Measurements from ENCODE around the gene COPA. TPM values are rescaled to one million over a fixed set of nuclear protein-coding genes. Genes with fewer than 3 reads are reported as not detected.

The COPA gene
- total and polyA plus RNA-seq, 3 experiments from 2014 or later: 121 to 139 (median 129) TPM

- Mint-ChIP-seq H3K27ac (peak overlapping the region; percentile 96 to 100 (median 98)), H3K27me3 (peaks cover 0 to 6% of the 10 kb centered on the region in 2 donors), H3K4me1 (peaks cover 37 to 62% (median 53%) of the 10 kb centered on the region in 3 donors), H3K9me3 (no peaks in the 10 kb centered on the region), H3K4me3 (peak overlapping the region; percentile 90 to 100 (median 97)), H3K36me3 (peaks cover 3 to 33% (median 5%) of the 10 kb centered on the region in 3 donors)
- Histone ChIP-seq H3K27ac (ENCODE audit: low read depth, low read length) (peak overlapping the region; percentile 92), H3K27me3 (ENCODE audit: insufficient read depth, low read length, poor library complexity, severe bottlenecking) (no peaks in the 10 kb centered on the region), H3K9me3 (ENCODE audit: low read length) (no peaks in the 10 kb centered on the region), H3K4me1 (ENCODE audit: insufficient read depth, low read length) (peaks cover 39% of the 10 kb centered on the region), H3K36me3 (ENCODE audit: insufficient read depth, low read length) (no peaks in the 10 kb centered on the region), H3K4me3 (ENCODE audit: low read length) (peak overlapping the region; percentile 83)
- ChIA-PET CTCF (interaction anchor here (0.7 to 6.4 kb wide), 6 partner anchors 10 to 160 kb away, joined by 3 to 35 read pairs (median 4); partner anchors contain the start of gene PEX19), POLR2A (interaction anchor here (1.0 to 2.0 kb wide), 6 partner anchors 9 to 94 kb away, joined by 3 to 35 read pairs (median 5); partner anchors contain the start of gene PEX19)
- peak; percentile 52 to 87 (median 79) for DNase-seq
Measured at GRCh38 chr1:160261556-160261892, 81.5 kb downstream of the COPA start.

GRCh38 chr1:160260406-160261382 is 82.4 kb downstream of the COPA start:
- peak overlapping the region; percentile 96 to 100 (median 98) for H3K27ac Mint-ChIP-seq
- CTCF ChIA-PET: interaction anchor here (0.5 to 6.4 kb wide), 6 partner anchors 9 to 159 kb away, joined by 3 to 35 read pairs (median 4); partner anchors contain the start of gene PEX19
- peaks cover 39 to 70% (median 59%) of the 10 kb centered on the region in 3 donors for H3K4me1 Mint-ChIP-seq
- peak overlapping the region; percentile 90 to 100 (median 97) for H3K4me3 Mint-ChIP-seq
- Histone ChIP-seq H3K27ac (ENCODE audit: low read depth, low read length) (peak overlapping the region; percentile 92), H3K4me1 (ENCODE audit: insufficient read depth, low read length) (peaks cover 40% of the 10 kb centered on the region), H3K4me3 (ENCODE audit: low read length) (peak overlapping the region; percentile 83), H3K36me3 (ENCODE audit: insufficient read depth, low read length) (no peaks in the 10 kb centered on the region), H3K27me3 (ENCODE audit: insufficient read depth, low read length, poor library complexity, severe bottlenecking) (no peaks in the 10 kb centered on the region), H3K9me3 (ENCODE audit: low read length) (no peaks in the 10 kb centered on the region)
- peak in 1 of 5 donors; percentile 8 for DNase-seq
- POLR2A ChIA-PET: interaction anchor here (1.0 to 2.0 kb wide), 5 partner anchors 8 to 93 kb away, joined by 3 to 12 read pairs (median 3); partner anchors contain the start of gene PEX19
- H3K27me3 Mint-ChIP-seq: peaks cover 0 to 6% of the 10 kb centered on the region in 2 donors
- H3K36me3 Mint-ChIP-seq: peaks cover 3 to 36% (median 5%) of the 10 kb centered on the region in 3 donors
- H3K9me3 Mint-ChIP-seq: no peaks in the 10 kb centered on the region

GRCh38 chr1:160258177-160258798 is 84.8 kb downstream of the COPA start:
- Histone ChIP-seq H3K27ac (ENCODE audit: low read depth, low read length) (no peak overlapping the region), H3K36me3 (ENCODE audit: insufficient read depth, low read length) (no peaks in the 10 kb centered on the region), H3K27me3 (ENCODE audit: insufficient read depth, low read length, poor library complexity, severe bottlenecking) (no peaks in the 10 kb centered on the region), H3K9me3 (ENCODE audit: low read length) (no peaks in the 10 kb centered on the region), H3K4me3 (ENCODE audit: low read length) (no peak overlapping the region), H3K4me1 (ENCODE audit: insufficient read depth, low read length) (peaks cover 33% of the 10 kb centered on the region)
- Mint-ChIP-seq H3K36me3 (peaks cover 3 to 47% (median 5%) of the 10 kb centered on the region in 3 donors), H3K4me3 (peak overlapping the region in 2 of 7 donors; percentile 6 to 35), H3K27ac (peak overlapping the region in 4 of 8 donors; percentile 10 to 89 (median 72)), H3K4me1 (peaks cover 34 to 70% (median 51%) of the 10 kb centered on the region in 3 donors), H3K27me3 (peaks cover 0 to 6% of the 10 kb centered on the region in 2 donors), H3K9me3 (no peaks in the 10 kb centered on the region)
- ChIA-PET CTCF (interaction anchor here (1.0 to 6.4 kb wide), 2 partner anchors 27 to 33 kb away, joined by 4 to 35 read pairs; partner anchors contain the start of gene PEX19), POLR2A (no interaction called here)
- DNase-seq: no peak

GRCh38 chr1:160257411-160258015 is 85.5 kb downstream of the COPA start:
- ChIA-PET CTCF (interaction anchor here (0.7 to 1.4 kb wide), 3 partner anchors 9 to 64 kb away, joined by 3 to 4 read pairs (median 4); no protein-coding TSS in a partner anchor), POLR2A (interaction anchor here (1.2 kb wide), 1 partner anchor 28 kb away, joined by 6 read pairs; the partner anchor contains the start of gene PEX19)
- H3K9me3 ChIP-seq (ENCODE audit: low read length): no peaks in the 10 kb centered on the region
- no peaks in the 10 kb centered on the region for H3K36me3 ChIP-seq (ENCODE audit: insufficient read depth, low read length)
- peaks cover 28% of the 10 kb centered on the region for H3K4me1 ChIP-seq (ENCODE audit: insufficient read depth, low read length)
- H3K4me3 ChIP-seq (ENCODE audit: low read length): no peak overlapping the region
- H3K27ac ChIP-seq (ENCODE audit: low read depth, low read length): no peak overlapping the region
- Mint-ChIP-seq H3K9me3 (no peaks in the 10 kb centered on the region), H3K27ac (peak overlapping the region in 2 of 8 donors; percentile 55 to 94), H3K4me3 (peak overlapping the region in 1 of 7 donors; percentile 35), H3K4me1 (peaks cover 33 to 71% (median 50%) of the 10 kb centered on the region in 3 donors), H3K36me3 (peaks cover 3 to 47% (median 5%) of the 10 kb centered on the region in 3 donors), H3K27me3 (peaks cover 0 to 6% of the 10 kb centered on the region in 2 donors)
- DNase-seq: no peak
- H3K27me3 ChIP-seq (ENCODE audit: insufficient read depth, low read length, poor library complexity, severe bottlenecking): no peaks in the 10 kb centered on the region

GRCh38 chr1:160256396-160257046 is 86.5 kb downstream of the COPA start:
- no peak overlapping the region for H3K4me3 ChIP-seq (ENCODE audit: low read length)
- H3K9me3 ChIP-seq (ENCODE audit: low read length): no peaks in the 10 kb centered on the region
- H3K27ac ChIP-seq (ENCODE audit: low read depth, low read length): no peak overlapping the region
- Mint-ChIP-seq H3K27ac (peak overlapping the region in 3 of 8 donors; percentile 36 to 42 (median 36)), H3K27me3 (peaks cover 0 to 2% of the 10 kb centered on the region in 2 donors), H3K4me1 (peaks cover 35 to 74% (median 55%) of the 10 kb centered on the region in 3 donors), H3K4me3 (no peak overlapping the region), H3K9me3 (no peaks in the 10 kb centered on the region), H3K36me3 (peaks cover 3 to 45% (median 5%) of the 10 kb centered on the region in 3 donors)
- CTCF ChIA-PET: interaction anchor here (0.7 to 1.4 kb wide), 3 partner anchors 10 to 63 kb away, joined by 3 to 4 read pairs (median 4); no protein-coding TSS in a partner anchor
- POLR2A ChIA-PET: interaction anchor here (1.2 kb wide), 1 partner anchor 29 kb away, joined by 6 read pairs; the partner anchor contains the start of gene PEX19
- no peaks in the 10 kb centered on the region for H3K27me3 ChIP-seq (ENCODE audit: insufficient read depth, low read length, poor library complexity, severe bottlenecking)
- H3K36me3 ChIP-seq (ENCODE audit: insufficient read depth, low read length): peaks cover 2% of the 10 kb centered on the region
- H3K4me1 ChIP-seq (ENCODE audit: insufficient read depth, low read length): peaks cover 28% of the 10 kb centered on the region
- DNase-seq: no peak

- no peak overlapping the region for H3K4me3 Mint-ChIP-seq
- POLR2A ChIA-PET: no interaction called here
- no peaks in the 10 kb centered on the region for H3K9me3 ChIP-seq (ENCODE audit: low read length)
- peaks cover 29 to 70% (median 50%) of the 10 kb centered on the region in 3 donors for H3K4me1 Mint-ChIP-seq
- H3K27ac Mint-ChIP-seq: peak overlapping the region in 2 of 8 donors; percentile 36
- DNase-seq: no peak
- no peak overlapping the region for H3K27ac ChIP-seq (ENCODE audit: low read depth, low read length)
- no peaks in the 10 kb centered on the region for H3K27me3 ChIP-seq (ENCODE audit: insufficient read depth, low read length, poor library complexity, severe bottlenecking)
- CTCF ChIA-PET: no interaction called here
- H3K36me3 ChIP-seq (ENCODE audit: insufficient read depth, low read length): peaks cover 7% of the 10 kb centered on the region
- no peaks in the 10 kb centered on the region for H3K9me3 Mint-ChIP-seq
- H3K36me3 Mint-ChIP-seq: peaks cover 3 to 46% (median 5%) of the 10 kb centered on the region in 3 donors
- H3K4me3 ChIP-seq (ENCODE audit: low read length): no peak overlapping the region
- peaks cover 21% of the 10 kb centered on the region for H3K4me1 ChIP-seq (ENCODE audit: insufficient read depth, low read length)
- no peaks in the 10 kb centered on the region for H3K27me3 Mint-ChIP-seq
Measured at GRCh38 chr1:160255781-160256300, 87.2 kb downstream of the COPA start.
